NCI-H446 treated with DMSO at 0.1 percent for 48 hours (cell line): Measurements from ENCODE around the gene PTPN4.
"Not testable (repeated sequence)": the region's sequence is repeated elsewhere in the genome, so short reads cannot be mapped to it uniquely, and the experiment has no call there.

Experiments
- DNase-seq: peaks from one replicate; lab custom pipeline; 2025; lab: John Stamatoyannopoulos, UW

PTPN4 gene

GRCh38 chr2:119941981-119942513, 182.3 kb downstream of the PTPN4 start:
- no peak for DNase-seq

DNA sequence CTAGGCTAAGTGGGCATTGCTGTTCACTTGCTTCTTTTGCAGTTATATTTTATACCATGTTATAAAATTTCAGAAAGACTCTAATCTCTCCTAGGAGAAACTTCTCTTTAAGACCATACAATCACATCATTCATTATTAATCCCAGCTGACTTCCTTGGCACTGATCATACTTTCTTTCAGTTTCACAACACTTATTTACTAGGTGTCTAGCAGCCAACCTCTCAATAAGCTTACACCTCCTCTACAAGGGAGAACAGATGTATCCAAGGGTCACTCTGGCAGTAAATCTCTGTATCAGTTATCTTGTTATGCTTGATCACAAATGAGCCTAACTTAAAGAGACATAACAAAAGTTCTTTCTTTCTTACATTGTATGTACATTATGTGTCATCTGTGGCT, 183.3 kb downstream of the PTPN4 start:
- DNase-seq, result no peak

- DNase-seq, result no peak
Measured at GRCh38 chr2:119947535-119947934, 187.8 kb downstream of the PTPN4 start.

GRCh38 chr2:119950966-119951365, 191.2 kb downstream of the PTPN4 start:
- DNase-seq, result no peak

DNA sequence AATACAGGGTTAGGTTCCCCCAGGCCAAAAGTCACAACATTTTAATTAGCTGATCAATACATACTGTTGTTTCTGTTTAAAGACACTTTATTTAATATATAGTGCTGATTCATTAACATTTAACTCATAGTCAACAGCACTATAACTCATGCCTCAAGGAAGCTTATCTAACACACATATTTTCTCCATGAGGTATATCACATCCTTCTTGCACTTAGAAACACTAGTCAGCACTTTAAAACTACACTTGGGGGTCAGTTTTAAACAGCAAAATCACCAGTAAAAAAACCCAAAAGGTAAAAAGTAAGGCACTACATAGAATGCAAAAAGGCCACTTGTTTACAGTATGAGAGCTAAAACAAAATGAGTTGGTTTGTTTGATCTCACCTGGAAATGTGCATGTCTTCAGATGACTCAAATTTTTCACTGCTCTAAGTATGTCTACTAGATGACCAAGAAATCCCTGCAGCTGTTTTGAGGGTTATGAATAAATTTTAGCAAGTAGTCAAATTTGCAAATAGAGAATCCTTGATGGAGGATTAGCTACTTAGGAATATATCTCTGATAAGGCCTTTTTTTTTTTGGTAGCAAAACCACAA, 199.0 kb downstream of the PTPN4 start:
- no peak for DNase-seq

- no peak for DNase-seq
Measured at GRCh38 chr2:119960821-119961220, 201.1 kb downstream of the PTPN4 start.

DNA sequence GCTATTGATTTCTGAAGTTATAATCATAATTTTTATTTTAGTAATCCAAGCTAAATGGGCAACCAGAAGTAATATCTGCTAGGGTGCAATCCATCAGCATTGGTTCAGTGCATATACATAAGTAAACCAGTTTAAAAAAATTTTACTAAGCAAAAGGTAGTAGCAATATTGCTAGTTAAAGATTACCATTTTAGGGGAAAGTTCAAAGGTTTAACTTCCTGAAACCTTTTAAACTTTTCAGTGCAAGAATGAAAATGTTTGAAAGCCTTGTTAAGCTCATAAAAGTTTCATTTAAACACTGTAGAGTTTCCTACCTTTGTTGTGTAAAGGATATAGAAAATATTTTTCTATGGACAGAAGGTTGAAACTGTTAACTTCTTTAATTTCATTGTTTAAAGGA, 222.2 kb downstream of the PTPN4 start:
- DNase-seq, result no peak

DNA sequence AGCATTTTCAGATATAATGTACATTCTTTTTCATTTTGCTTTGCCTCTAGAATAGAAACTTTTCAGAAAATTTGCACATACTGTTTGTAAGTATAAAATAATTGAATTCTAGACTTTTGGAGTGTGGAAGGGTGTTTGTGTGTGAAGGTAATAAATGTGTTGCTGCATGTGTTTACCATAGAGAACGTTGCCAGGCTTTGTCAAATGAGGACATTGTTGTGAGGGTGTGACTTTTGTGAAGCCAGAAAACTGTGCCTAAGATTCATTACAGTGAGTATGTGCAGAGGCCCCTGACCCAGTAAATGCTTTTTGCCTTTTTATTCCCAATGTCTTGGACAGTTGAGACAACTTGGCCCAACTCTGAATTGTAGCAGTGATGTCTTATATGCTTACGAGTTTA, 222.8 kb downstream of the PTPN4 start:
- no peak for DNase-seq

DNA sequence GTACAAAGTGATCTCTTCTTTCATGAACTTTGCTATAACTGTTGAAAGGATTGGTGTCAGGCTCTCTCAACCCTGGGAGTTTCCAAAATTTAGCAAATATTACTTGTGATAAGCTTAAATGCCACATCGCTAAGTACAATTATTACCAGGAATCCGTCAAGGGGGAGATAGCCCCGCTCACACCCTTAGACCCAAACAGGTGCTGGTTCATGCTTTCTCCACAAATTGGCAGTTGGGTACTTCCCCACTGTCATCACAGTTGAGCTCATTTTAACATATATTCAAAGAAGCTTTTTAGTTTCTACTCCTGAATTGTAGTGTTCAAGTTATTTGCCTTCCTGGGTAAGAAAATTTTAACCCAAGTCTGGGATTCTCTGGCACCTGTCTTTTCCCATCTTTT, 223.4 kb downstream of the PTPN4 start:
- DNase-seq, result no peak

DNA sequence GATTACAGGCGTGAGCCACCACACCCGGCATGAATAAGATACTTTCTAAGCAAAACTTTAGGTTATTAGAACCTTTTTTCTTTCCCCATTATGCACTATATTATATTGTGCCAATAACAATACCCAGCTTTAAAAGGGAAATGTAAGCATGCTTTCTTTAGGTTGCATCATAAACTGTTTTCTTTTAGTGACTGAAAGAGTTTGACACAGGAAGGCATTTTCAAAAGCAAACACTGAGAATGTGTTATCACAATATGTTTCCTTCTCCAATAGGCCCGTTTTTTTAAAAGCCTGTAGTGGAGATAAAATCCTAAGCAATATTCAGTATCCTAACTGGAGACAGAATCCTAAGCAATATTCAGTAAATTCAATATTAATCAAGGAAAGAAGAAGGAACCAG, 236.4 kb downstream of the PTPN4 start:
- no peak for DNase-seq

DNA sequence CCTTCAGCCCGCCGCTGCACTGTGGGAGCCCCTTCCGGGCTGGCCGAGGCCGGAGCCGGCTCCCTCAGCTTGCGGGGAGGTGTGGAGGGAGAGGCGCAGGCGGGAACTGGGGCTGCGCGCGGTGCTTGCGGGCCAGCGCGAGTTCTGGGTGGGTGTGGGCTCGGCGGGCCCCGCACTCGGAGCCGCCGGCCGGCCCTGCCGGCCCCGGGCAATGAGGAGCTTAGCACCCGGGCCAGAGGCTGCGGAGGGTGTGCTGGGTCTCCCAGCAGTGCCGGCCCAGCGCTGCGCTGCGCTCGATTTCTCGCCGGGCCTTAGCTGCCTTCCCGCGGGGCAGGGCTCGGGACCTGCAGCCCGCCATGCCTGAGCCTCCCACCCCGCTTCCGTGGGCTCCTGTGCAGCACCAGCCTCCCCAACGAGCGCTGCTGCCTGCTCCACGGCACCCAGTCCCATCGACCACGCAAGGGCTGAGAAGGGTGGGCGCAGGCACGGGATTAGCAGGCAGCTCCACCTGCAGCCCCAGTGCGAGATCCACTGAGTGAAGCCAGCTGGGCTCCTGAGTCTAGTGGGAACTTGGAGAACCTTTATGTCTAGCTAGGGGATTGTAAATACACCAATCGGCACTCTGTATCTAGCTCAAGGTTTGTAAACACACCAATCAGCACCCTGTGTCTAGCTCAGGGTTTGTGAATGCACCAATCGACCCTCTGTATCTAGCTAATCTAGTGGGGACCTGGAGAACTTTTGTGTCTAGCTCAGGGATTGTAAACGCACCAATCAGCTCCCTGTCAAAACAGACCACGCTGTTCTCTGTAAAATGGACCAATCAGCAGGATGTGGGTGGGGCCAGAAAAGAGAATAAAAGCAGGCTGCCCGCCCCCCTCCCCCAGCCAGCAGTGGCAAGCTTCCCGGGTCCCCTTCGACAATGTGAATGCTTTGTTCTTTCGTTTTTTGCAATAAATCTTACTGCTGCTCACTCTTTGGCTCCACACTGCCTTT, 237.5 kb downstream of the PTPN4 start:
- not testable (repeated sequence) for DNase-seq

DNA sequence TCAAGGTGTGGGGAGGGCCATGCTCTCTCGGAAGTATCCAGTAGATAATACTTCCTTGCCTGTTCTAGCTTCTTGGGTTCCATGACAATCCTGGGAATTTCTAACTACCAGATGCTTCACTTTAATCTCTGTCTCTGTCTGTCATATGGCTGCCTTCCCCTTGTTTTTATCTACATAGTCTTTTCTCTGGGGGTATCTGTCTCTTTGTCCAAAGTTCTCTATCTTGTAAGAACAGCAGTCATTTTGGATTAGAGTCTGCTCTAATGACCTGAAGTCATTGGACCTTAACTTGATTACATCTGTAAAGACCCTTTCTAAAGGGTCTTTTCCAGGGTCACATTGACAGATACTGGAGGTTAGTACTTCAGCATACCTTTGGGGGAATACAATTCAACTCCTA, 241.7 kb downstream of the PTPN4 start:
- DNase-seq, result no peak

DNA sequence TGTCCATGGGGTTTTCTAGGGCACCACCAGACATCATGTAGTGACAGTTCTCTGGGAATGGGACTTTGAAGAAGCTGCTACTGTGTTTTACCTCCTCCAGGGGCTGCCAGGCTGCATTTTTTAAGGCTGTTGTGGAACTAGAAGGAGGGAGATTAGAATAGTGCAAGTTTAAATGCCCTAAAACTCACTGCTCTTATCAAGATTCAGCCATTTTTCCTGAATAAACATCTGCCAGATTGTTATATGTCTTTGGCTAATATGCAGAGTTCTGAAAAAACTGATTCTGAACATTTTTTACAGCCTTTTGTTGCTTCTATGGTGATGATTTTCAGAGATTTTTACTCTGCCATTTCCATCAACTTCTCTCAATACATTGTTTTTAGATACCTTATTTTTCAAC, 244.5 kb downstream of the PTPN4 start:
- DNase-seq, result no peak

DNA sequence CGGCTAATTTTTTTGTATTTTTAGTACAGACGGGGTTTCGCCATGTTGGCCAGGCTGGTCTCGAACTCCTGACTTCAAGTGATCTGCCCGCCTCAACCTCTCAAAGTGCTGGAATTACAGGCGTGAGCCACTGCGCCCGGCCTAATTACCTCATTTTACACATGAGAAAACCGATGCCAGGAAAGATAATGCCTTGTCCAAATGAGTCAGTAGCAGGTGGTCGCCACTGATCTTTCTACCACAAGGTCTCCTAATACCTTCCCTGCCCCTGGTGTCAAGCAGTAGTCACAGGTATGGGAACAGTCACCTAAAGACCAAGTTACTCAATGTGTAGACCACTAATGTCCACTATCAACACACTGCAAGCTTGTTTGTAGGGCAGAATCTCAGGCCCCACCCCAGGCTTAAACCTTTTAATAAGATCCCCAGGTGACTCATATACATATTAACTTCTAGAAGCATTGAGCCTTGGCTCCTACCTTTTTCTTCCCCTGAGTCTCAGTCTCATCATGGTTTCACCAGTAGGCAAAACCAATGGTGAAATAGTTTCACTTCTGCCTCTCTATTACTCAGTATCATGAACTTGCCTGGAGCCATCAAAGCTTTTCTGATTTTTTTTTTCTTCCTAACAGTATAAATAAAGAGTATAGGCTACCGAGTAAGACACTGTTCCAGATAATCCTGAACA, 246.3 kb downstream of the PTPN4 start:
- no peak for DNase-seq

DNA sequence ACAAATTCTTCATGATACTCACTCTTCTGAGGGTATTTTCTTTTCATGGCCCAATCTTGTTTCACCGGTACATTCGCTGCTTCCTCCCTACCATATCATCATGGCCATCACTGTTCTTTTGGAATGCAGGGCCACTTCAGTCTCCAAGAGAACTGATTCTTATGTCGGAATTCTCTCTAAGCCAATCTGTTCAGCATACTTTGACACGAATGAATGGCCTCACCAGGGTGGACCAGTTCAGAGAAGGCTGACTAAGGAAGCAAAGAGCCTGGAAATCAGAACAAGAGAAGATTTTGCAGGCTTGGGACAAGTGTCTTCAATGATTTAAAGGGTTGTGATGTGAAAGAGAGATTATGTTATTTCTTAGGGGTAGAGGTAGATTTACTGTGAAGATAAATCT, 248.1 kb downstream of the PTPN4 start:
- no peak for DNase-seq

DNA sequence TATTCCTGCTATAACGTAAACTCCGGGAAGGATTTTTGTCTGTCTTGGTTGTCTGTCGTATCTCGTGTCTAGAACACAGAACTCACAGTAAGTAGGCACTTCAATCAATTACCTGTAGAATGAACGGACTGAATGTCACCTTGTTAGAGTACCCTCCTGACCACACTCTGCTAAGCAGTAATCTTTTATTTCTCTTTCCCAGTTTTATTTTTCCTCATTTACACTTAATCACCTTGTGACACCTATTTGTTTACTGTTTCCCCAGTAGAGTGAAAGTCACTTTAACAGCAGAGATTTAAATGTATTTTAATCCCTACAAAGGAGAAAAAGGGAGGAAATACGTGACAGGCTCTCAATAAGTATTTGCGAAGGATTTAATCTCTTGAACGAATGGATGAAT, 252.6 kb downstream of the PTPN4 start:
- DNase-seq, result no peak

- peak; percentile 79 for DNase-seq
Measured at GRCh38 chr2:120012771-120013596, 253.3 kb downstream of the PTPN4 start, which contains the start of gene EPB41L5. Gene EPB41L5, plus strand, starts transcription at chr2:120013077. Its CDS starts 6,008 bp downstream, at chr2:120019085.

DNA sequence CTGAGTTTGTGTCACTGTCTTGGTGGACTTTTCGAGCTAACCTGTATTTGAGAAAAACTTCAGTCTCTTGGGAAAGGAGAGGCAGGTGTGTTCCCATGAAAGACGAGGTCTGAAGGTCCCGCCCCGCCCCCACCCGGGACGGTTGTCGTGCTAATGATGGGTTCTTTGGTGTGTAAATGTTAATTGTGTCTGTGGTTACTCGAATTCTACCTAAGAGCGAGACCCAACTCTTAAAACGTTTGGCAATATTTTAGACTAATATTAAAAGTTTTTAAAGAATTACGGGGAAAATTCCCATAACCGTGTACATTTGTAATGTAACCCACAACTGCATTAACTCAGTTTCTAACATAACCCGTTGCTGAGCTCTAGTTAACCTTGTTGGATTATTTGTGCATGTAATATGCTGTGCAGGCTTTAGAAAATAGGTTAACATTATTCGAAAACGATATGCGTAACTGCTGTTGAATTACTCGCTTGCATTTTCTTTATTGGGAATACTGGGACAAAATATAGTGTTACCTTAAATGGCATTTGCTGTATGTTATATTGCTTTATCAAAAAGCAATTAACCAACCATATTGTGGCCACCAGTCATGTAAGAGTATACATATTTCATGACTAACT, 254.0 kb downstream of the PTPN4 start:
- DNase-seq, result no peak

- peak; percentile 69 for DNase-seq
Measured at GRCh38 chr2:120014226-120014980, 254.7 kb downstream of the PTPN4 start.

GRCh38 chr2:120016800-120017199, 257.1 kb downstream of the PTPN4 start:
- no peak for DNase-seq
